Memory B cell (primary cell): ENCODE data around the gene SLC37A1.

Experiments
- ATAC-seq: fragments of 150-1000 bp; cut with Tn5 transposase; 2 replicates; pipeline ENCODE4 v1.10.0; 2021; ENCODE audit warnings: low read depth, mild to moderate bottlenecking, moderate library complexity
- DNase-seq, 2 donors: peaks; one replicate each; pipeline ENCODE4 v3.0.0; 2022; ENCODE audit warnings: low spot score in 2 of 2
- H3K27ac Mint-ChIP-seq: one replicate; pipeline ENCODE4 v1.8.0; 2022; ENCODE audit warnings: mild to moderate bottlenecking, moderate library complexity, mixed read lengths
- H3K27me3 Mint-ChIP-seq: one replicate; pipeline ENCODE4 v1.8.0; 2022; ENCODE audit warnings: mixed read lengths
- H3K36me3 Mint-ChIP-seq: one replicate; pipeline ENCODE4 v1.8.0; 2022; ENCODE audit warnings: mild to moderate bottlenecking, mixed read lengths
- H3K4me1 Mint-ChIP-seq: one replicate; pipeline ENCODE4 v1.8.0; 2022; ENCODE audit warnings: mixed read lengths
- H3K4me3 Mint-ChIP-seq: one replicate; pipeline ENCODE4 v1.8.0; 2022; ENCODE audit warnings: mild to moderate bottlenecking, moderate library complexity, mixed read lengths
- H3K9me3 Mint-ChIP-seq: one replicate; pipeline ENCODE4 v1.8.0; 2022; ENCODE audit warnings: mixed read lengths

Gene SLC37A1

GRCh38 chr21:42542596-42542995 lies 28.9 kb downstream of the SLC37A1 start:
- peaks cover 10% of the 10 kb centered on the region for H3K4me1 Mint-ChIP-seq
- no peak overlapping the region for H3K27ac Mint-ChIP-seq
- DNase-seq: no peak
- no peak overlapping the region for H3K4me3 Mint-ChIP-seq
- no peaks in the 10 kb centered on the region for H3K9me3 Mint-ChIP-seq
- H3K36me3 Mint-ChIP-seq: peaks cover 42% of the 10 kb centered on the region
- H3K27me3 Mint-ChIP-seq: no peaks in the 10 kb centered on the region
- ATAC-seq: no peak

GRCh38 chr21:42543106-42543847 lies 29.6 kb downstream of the SLC37A1 start:
- no peak overlapping the region for H3K4me3 Mint-ChIP-seq
- no peaks in the 10 kb centered on the region for H3K27me3 Mint-ChIP-seq
- no peak for DNase-seq
- H3K36me3 Mint-ChIP-seq: peaks cover 49% of the 10 kb centered on the region
- no peak for ATAC-seq
- peak overlapping the region; percentile 48 for H3K27ac Mint-ChIP-seq
- no peaks in the 10 kb centered on the region for H3K9me3 Mint-ChIP-seq
- peaks cover 10% of the 10 kb centered on the region for H3K4me1 Mint-ChIP-seq

DNA sequence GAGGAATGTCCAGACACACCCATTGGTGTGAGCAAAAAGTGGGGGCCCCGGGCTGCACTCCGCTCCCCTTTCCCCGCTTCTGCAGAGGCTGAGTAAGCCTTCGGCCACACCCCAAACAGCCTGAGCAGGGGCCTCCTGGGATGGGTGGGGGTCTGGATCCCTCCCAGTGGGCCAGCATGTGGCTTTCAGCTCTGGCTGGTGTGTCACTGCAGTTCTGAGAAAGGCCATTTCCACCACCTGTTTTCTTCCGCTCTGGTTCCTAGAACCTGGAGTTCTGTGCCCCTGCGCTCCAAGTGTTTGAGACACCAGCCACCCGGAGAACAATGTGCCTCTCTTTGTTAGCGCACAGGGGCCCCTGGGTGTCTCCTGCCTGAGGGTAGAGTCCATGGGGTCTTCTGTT lies 30.9 kb downstream of the SLC37A1 start:
- DNase-seq (no peak), ATAC-seq (no peak)
- Mint-ChIP-seq H3K36me3 (peaks cover 52% of the 10 kb centered on the region), H3K4me1 (peaks cover 10% of the 10 kb centered on the region), H3K27ac (no peak overlapping the region), H3K27me3 (no peaks in the 10 kb centered on the region), H3K9me3 (no peaks in the 10 kb centered on the region), H3K4me3 (no peak overlapping the region)

DNA sequence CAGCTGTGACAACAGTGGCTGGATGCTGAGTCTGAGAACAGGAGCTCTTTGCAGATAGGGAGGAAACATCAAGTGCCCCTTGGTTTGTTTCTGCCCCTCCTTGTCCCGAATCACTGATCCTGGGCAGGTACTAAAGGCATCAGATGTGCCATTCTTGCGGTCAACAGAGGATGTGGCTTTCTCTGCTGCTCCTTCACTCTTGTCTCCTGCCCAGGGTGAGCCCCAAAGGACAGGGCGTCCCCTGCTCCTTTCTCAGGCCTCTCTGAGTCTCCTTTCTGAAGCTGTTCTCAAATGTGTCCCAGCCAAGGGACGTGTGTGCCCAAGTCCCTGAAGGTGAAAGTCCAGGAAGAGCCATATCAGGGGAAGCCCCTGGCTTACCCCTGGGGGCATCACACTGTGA lies 31.7 kb downstream of the SLC37A1 start:
- H3K27ac Mint-ChIP-seq: peak overlapping the region; percentile 57
- H3K36me3 Mint-ChIP-seq: peaks cover 49% of the 10 kb centered on the region
- DNase-seq: no peak
- ATAC-seq: peak; percentile 66
- H3K4me3 Mint-ChIP-seq: no peak overlapping the region
- H3K27me3 Mint-ChIP-seq: no peaks in the 10 kb centered on the region
- peaks cover 10% of the 10 kb centered on the region for H3K4me1 Mint-ChIP-seq
- no peaks in the 10 kb centered on the region for H3K9me3 Mint-ChIP-seq

- Mint-ChIP-seq H3K27ac (peak overlapping the region; percentile 57), H3K4me1 (peaks cover 10% of the 10 kb centered on the region), H3K9me3 (no peaks in the 10 kb centered on the region), H3K36me3 (peaks cover 50% of the 10 kb centered on the region), H3K27me3 (no peaks in the 10 kb centered on the region), H3K4me3 (no peak overlapping the region)
- DNase-seq: no peak
- no peak for ATAC-seq
Measured at GRCh38 chr21:42545745-42546144, 32.1 kb downstream of the SLC37A1 start.

DNA sequence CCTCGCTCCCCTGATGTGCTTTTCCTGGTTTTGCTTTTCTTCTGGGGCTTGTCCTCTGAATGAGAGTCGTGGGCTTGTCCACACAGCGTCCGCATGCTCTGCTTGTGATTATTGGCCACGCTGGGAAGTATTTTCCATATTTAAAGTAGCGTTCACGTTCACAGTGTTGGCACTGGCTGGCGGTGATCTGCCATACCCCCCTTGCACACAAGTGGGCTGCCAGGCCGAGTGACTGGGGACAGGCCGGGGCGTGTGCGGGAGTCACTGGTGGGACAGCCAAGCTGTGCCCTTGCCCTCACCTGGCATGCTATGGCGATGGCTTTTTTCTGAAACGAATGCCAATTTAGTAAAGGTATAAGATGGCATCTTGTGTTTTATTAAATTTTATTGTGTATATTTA lies 32.8 kb downstream of the SLC37A1 start:
- H3K36me3 Mint-ChIP-seq: peaks cover 56% of the 10 kb centered on the region
- ATAC-seq (no peak), DNase-seq (no peak)
- no peaks in the 10 kb centered on the region for H3K27me3 Mint-ChIP-seq
- peaks cover 10% of the 10 kb centered on the region for H3K4me1 Mint-ChIP-seq
- H3K9me3 Mint-ChIP-seq: no peaks in the 10 kb centered on the region
- H3K27ac Mint-ChIP-seq: no peak overlapping the region
- no peak overlapping the region for H3K4me3 Mint-ChIP-seq

DNA sequence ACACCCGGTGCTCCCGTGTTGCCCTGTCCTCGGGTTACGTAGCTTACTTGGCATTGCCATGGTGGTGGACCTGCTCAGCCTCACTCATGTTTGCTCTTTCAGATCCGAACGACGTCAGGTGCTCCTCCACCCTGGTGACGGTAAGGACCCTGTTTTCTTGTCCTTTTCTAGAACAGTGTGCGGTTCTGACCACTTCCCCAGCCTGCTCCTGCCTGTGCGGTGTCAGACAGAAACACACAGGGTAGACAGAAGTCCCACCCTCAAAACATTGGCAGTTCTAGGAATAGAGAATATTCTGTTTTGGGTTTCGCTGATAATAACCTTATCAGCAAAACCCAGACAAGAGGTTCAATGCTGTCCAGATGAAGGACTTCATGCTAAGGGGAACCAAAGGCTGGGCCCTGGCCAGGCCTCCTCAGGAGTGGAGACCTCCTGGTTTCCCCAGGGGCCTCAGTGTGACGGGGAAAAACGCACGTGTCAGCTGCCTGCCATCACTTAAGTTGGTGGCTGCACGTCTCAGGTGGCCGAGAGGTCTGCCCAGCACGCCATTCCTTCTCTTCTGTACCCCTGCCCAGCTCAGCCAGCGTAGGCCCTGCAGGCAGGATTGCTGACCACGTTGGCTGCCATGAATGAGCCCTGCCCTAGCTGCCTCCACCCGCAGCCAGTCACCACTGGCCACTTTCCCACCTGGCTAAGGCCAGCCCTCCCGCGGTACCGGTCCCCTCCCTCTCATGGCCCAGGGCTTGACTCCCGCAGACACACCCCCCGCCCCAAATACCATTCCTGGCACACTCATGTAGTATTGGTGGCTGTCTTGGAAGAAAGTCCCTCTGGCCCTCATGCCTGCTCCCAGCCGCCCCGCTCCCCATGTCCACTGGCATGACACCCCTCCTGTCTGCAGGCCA lies 33.6 kb downstream of the SLC37A1 start:
- peaks cover 10% of the 10 kb centered on the region for H3K4me1 Mint-ChIP-seq
- no peaks in the 10 kb centered on the region for H3K9me3 Mint-ChIP-seq
- H3K27me3 Mint-ChIP-seq: no peaks in the 10 kb centered on the region
- no peak overlapping the region for H3K27ac Mint-ChIP-seq
- H3K36me3 Mint-ChIP-seq: peaks cover 56% of the 10 kb centered on the region
- DNase-seq: no peak
- H3K4me3 Mint-ChIP-seq: no peak overlapping the region
- ATAC-seq: no peak

- DNase-seq (no peak), ATAC-seq (no peak)
- H3K9me3 Mint-ChIP-seq: no peaks in the 10 kb centered on the region
- peaks cover 54% of the 10 kb centered on the region for H3K36me3 Mint-ChIP-seq
- H3K27me3 Mint-ChIP-seq: no peaks in the 10 kb centered on the region
- no peak overlapping the region for H3K4me3 Mint-ChIP-seq
- H3K4me1 Mint-ChIP-seq: peaks cover 10% of the 10 kb centered on the region
- no peak overlapping the region for H3K27ac Mint-ChIP-seq
Measured at GRCh38 chr21:42547906-42548365, 34.3 kb downstream of the SLC37A1 start.

DNA sequence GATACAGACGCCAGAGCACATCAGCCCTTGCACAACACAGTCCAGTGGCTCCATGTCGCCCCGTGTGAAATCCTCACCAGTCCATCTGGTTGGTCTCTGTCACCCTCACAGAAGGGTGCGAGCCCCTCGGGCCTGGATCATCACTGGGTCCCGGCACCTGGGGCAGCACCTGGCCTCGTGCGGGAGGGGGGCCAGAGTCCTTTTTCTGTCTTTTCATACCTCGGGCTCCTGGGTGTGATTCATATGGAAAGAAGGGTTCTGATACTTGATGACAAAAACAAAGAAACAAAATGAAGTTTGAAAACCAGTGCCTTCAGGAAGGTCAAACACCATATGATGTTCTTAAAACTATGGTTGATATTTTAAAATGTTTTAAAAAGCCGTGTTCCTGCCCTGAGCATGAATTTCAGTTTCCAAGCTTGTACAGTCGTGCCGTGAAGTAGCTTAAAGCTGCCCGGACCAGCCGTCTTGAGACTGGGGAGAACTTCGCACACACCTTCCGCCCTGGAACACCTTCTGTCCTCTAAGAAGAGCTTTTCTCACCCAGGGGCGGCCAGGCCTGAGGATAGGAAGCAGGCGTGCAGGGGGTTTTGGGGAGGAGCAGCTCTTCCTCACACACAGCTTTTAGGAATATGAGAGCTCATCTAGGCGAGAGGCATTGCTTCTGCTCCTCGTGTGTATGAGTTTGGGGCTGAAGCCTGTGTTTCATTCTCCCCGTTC lies 35.2 kb downstream of the SLC37A1 start:
- Mint-ChIP-seq H3K4me3 (no peak overlapping the region), H3K9me3 (no peaks in the 10 kb centered on the region), H3K36me3 (peaks cover 48% of the 10 kb centered on the region), H3K4me1 (peaks cover 10% of the 10 kb centered on the region), H3K27me3 (no peaks in the 10 kb centered on the region), H3K27ac (no peak overlapping the region)
- DNase-seq (no peak), ATAC-seq (no peak)

DNA sequence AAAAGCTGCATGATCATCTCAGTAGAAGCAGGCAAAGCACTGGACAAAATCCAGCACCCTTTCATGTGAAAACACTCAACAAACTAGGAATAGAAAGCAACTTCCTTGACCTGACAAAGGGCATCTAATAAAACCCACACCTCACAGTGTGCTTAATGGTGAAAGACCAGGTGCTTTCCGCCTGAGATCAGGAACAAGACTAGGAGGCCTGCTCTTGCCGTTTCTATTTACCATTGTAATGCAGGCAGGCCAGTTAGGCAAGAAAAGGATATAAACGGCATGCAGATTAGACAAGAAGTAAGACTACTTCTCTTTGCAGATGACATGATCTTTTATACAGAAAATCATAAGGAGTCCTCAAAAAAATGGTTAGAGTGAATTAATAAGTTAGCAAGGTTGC lies 37.2 kb downstream of the SLC37A1 start:
- H3K27ac Mint-ChIP-seq: no peak overlapping the region
- no peaks in the 10 kb centered on the region for H3K27me3 Mint-ChIP-seq
- H3K36me3 Mint-ChIP-seq: peaks cover 47% of the 10 kb centered on the region
- no peaks in the 10 kb centered on the region for H3K4me1 Mint-ChIP-seq
- no peak overlapping the region for H3K4me3 Mint-ChIP-seq
- H3K9me3 Mint-ChIP-seq: no peaks in the 10 kb centered on the region
- no peak for DNase-seq
- ATAC-seq: no peak

DNA sequence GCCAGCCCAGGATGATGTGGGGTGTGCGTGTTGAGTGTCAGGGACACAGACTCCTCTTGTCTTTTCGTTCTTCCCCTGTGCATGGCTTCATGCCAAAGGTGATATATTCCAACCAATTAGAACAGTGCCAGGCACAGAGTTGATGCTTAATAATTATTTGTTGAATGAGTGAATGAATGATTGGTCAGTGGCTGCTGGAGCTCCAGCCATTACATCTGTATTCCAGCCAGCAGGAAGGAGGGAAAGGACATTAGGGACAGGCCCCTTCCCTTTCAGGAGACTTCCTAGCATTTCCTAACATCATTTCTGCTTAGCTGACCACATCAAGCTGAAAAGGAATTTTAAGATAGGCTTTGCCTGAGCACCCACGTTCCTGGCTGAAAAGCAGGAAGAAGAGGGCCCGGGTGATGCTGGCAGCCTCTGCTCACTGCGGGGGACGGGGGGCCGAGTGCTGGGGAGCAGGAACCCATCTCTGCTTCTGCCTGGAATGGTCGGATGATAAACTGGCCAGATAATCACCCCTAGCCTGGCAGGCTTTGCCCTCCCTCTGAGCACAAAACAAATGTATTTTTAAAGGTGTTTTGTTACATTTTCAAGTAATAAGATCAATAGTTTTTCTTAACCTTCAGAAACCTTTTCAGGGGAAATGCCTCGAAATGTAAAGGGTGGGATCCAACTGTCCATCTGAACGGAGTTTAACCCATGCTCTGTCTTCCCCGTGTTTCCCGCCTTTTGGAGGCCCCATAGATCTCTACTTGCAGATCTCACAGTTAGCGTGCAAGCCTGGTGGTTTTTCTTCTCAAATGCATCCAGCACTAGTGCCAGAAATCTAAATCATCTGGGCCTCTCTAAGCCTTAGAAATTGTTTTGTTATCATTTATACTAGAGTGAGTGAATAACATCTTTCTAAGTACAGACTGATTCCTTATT lies 39.0 kb downstream of the SLC37A1 start:
- Mint-ChIP-seq H3K9me3 (no peaks in the 10 kb centered on the region), H3K27me3 (no peaks in the 10 kb centered on the region), H3K4me1 (peaks cover 8% of the 10 kb centered on the region), H3K36me3 (peaks cover 43% of the 10 kb centered on the region), H3K4me3 (no peak overlapping the region), H3K27ac (no peak overlapping the region)
- ATAC-seq (no peak), DNase-seq (no peak)

- no peak overlapping the region for H3K4me3 Mint-ChIP-seq
- H3K27me3 Mint-ChIP-seq: no peaks in the 10 kb centered on the region
- no peak for ATAC-seq
- H3K36me3 Mint-ChIP-seq: peaks cover 35% of the 10 kb centered on the region
- DNase-seq: no peak
- peak overlapping the region; percentile 43 for H3K27ac Mint-ChIP-seq
- H3K4me1 Mint-ChIP-seq: peaks cover 8% of the 10 kb centered on the region
- H3K9me3 Mint-ChIP-seq: no peaks in the 10 kb centered on the region
Measured at GRCh38 chr21:42553435-42553834, 39.8 kb downstream of the SLC37A1 start.

DNA sequence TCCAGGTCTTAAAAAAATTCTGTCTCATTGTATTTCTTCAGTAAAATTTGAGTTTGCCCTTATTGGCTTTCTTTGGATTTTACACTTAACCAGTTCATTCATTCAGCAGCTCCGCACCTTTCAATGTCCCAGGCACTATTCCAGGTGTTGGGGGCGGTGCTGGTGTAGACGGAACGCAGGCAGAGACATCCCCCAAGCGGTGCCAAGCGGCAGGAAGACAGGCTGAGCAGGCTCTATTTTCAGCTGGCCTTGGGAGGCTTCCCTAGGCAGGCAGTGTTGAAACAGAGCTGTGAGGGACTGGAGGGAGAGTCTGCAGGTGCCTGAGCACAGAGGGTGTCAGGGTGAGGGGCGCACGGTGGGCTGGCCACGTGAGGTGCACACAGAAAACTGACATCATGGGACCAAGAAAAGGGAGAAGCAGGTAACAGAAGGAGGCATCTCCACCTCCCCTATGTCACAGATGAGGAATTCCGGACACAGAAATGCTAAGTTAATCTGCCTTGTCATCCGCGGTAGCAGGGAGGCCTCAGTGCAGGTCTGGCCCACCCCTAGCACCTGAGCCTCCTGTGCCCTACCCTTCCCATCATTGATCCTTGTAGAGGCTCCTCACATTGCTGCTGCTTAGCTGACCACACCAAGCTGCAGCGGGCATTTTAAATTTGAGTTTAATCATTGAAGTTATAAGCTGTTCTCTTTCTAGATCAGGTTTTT lies 40.8 kb downstream of the SLC37A1 start:
- Mint-ChIP-seq H3K27ac (peak overlapping the region; percentile 43), H3K36me3 (peaks cover 30% of the 10 kb centered on the region), H3K4me1 (peaks cover 8% of the 10 kb centered on the region), H3K4me3 (no peak overlapping the region), H3K27me3 (no peaks in the 10 kb centered on the region), H3K9me3 (no peaks in the 10 kb centered on the region)
- DNase-seq (no peak), ATAC-seq (no peak)
